Kidney glomerular epithelial cell (primary cell): ENCODE results near the gene PBRM1.
A peak's percentile ranks its signal among the peaks of the same experiment; 100 is the strongest.
"Not testable (repeated sequence)": the region's sequence is repeated elsewhere in the genome, so short reads cannot be mapped to it uniquely, and the experiment has no call there.

Experiments used
- DNase-seq: peaks from one replicate; lab custom pipeline; 2025; lab: John Stamatoyannopoulos, UW

The PBRM1 gene

GRCh38 chr3:52685709-52686691 is at the start of gene PBRM1, which contains the start of gene GNL3:
PBRM1 (minus strand) TSS chr3:52685913.
GNL3 (plus strand) TSS chr3:52686032; CDS start chr3:52686093, 61 bp downstream.
- DNase-seq: peak; percentile 90

- no peak for DNase-seq
Measured at GRCh38 chr3:52733256-52733891, 47.7 kb upstream of the PBRM1 start.

- DNase-seq: no peak
Measured at GRCh38 chr3:52731590-52731989, 45.9 kb upstream of the PBRM1 start.

- DNase-seq: no peak
Measured at GRCh38 chr3:52730681-52731080, 45.0 kb upstream of the PBRM1 start.

- not testable (repeated sequence) for DNase-seq
Measured at GRCh38 chr3:52728753-52729152, 43.0 kb upstream of the PBRM1 start.

- no peak for DNase-seq
Measured at GRCh38 chr3:52724511-52724910, 38.8 kb upstream of the PBRM1 start.

GRCh38 chr3:52723935-52724334 is 38.2 kb upstream of the PBRM1 start:
- no peak for DNase-seq

GRCh38 chr3:52722491-52722890 is 36.8 kb upstream of the PBRM1 start:
- DNase-seq: no peak

GRCh38 chr3:52721730-52722008 is 36.0 kb upstream of the PBRM1 start:
- DNase-seq: no peak

GRCh38 chr3:52721002-52721729 is 35.5 kb upstream of the PBRM1 start:
- no peak for DNase-seq

GRCh38 chr3:52719618-52720017 is 33.9 kb upstream of the PBRM1 start:
- DNase-seq: no peak

- no peak for DNase-seq
Measured at GRCh38 chr3:52715714-52716305, 30.1 kb upstream of the PBRM1 start.

- DNase-seq: no peak
Measured at GRCh38 chr3:52714335-52715302, 28.9 kb upstream of the PBRM1 start.

GRCh38 chr3:52712291-52713212 is 26.8 kb upstream of the PBRM1 start:
- DNase-seq: no peak

GRCh38 chr3:52710512-52710911 is 24.8 kb upstream of the PBRM1 start:
- DNase-seq: no peak

GRCh38 chr3:52707585-52707984 is 21.9 kb upstream of the PBRM1 start:
- no peak for DNase-seq

- peak; percentile 71 for DNase-seq
Measured at GRCh38 chr3:52705688-52706686, 20.3 kb upstream of the PBRM1 start, which contains the start of the genes GLT8D1 and SPCS1. GLT8D1 (minus strand) TSS chr3:52705791; CDS start chr3:52700460, 5,331 bp downstream. SPCS1 (plus strand) TSS chr3:52706106; CDS start chr3:52706247, 141 bp downstream.

GRCh38 chr3:52705438-52705687 is 19.6 kb upstream of the PBRM1 start:
- DNase-seq: no peak
